ENCODE results near the gene MTREX.

MTREX gene

DNA sequence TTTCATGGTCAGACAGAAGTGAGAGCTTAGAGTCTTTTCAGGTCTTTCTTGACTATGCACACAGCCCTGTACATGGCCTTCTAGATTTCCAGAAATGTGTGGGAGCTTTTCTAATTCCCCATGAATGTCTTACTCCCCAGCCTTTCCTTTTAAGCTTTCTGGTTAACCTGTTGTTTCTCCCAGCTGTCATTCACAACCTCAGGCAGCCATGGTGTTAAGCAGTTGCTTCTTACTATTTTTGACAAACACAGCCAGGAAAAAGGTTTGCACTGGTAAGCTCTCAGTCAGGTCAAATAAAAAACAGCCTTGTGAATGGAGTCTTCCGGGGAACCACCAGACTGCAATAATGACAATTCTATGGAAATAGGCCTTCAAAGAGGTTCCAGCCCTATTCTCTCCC is 84.9 kb downstream of the MTREX start:
- Histone ChIP-seq H3K9me3 (ENCODE audit: control insufficient read depth in 2 of 2, low read length in 2 of 2) (peaks cover 0 to 6% of the 10 kb centered on the region in 2 donors), H3K36me3 (ENCODE audit: control insufficient read depth in 2 of 2, insufficient read depth in 2 of 2, low read length in 2 of 2) (peaks cover 2 to 20% of the 10 kb centered on the region in 2 donors), H3K4me3 (ENCODE audit: low read length in 2 of 2) (no peak overlapping the region), H3K27me3 (ENCODE audit: control insufficient read depth in 2 of 2, insufficient read depth in 2 of 2, low read length in 2 of 2) (no peaks in the 10 kb centered on the region), H3K9ac (ENCODE audit: low read depth in 1 of 2, low read length in 2 of 2) (no peak overlapping the region), H3K27ac (ENCODE audit: low read depth in 2 of 2, low read length in 2 of 2) (no peak overlapping the region), H3K4me1 (ENCODE audit: control insufficient read depth in 2 of 2, insufficient read depth in 2 of 2, low read length in 2 of 2) (peaks cover 13 to 21% of the 10 kb centered on the region in 2 donors)

DNA sequence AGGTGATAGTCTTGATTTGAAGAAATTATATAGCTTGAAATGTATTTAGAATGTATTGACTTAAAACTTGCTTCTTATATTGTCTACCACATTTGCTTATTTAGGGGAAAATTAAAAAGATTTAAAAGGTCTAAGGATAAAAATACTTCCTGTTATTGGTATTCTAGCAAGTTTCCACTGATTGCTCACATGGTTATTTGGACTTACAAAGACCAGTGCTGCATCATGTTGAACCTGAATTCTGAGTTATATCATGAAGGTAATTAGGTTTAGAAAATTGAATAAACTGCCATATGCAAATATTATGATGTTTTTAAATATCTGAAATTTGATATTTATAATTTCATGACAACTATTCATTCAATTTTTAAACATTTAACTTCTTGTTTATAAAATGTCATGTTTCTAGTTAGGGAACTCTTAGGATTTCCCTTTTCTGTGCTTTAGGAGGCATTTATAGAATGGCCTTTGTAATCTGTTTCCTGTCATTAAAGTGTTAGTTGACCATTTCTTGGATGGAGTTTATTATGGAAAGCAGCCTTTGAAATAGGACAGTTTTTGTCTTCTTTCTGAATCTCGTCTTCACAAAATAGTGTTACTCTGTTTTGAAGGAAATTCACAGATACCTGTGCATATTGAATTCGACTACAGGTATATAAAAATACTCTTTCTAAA is 85.8 kb downstream of the MTREX start:
- Histone ChIP-seq H3K4me1 (ENCODE audit: control insufficient read depth in 2 of 2, insufficient read depth in 2 of 2, low read length in 2 of 2) (peaks cover 13 to 21% of the 10 kb centered on the region in 2 donors), H3K27ac (ENCODE audit: low read depth in 2 of 2, low read length in 2 of 2) (no peak overlapping the region), H3K9me3 (ENCODE audit: control insufficient read depth in 2 of 2, low read length in 2 of 2) (peaks cover 0 to 6% of the 10 kb centered on the region in 2 donors), H3K4me3 (ENCODE audit: low read length in 2 of 2) (no peak overlapping the region), H3K36me3 (ENCODE audit: control insufficient read depth in 2 of 2, insufficient read depth in 2 of 2, low read length in 2 of 2) (peaks cover 4 to 12% of the 10 kb centered on the region in 2 donors), H3K27me3 (ENCODE audit: control insufficient read depth in 2 of 2, insufficient read depth in 2 of 2, low read length in 2 of 2) (no peaks in the 10 kb centered on the region), H3K9ac (ENCODE audit: low read depth in 1 of 2, low read length in 2 of 2) (no peak overlapping the region)

DNA sequence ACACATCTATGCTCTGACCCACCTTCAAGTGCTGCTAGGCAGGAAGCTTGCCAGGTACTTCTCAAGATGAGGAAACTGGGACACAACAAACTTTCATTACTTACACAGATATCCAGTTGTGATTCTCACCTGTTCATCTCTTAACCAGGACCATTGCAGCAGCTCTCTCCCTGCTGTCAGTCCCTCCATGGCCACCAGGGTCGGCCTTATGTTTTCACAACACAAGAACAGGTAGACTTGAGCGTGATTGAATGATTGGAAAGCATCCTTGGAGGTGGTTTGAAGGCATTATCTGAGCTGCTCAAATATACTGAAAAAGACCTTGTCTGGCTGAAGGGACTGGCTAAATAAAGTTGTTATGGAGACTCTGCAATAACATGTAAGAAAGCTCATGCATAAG is 94.4 kb downstream of the MTREX start:
- Histone ChIP-seq H3K4me3 (ENCODE audit: low read length in 2 of 2) (no peak overlapping the region), H3K27me3 (ENCODE audit: control insufficient read depth in 2 of 2, insufficient read depth in 2 of 2, low read length in 2 of 2) (no peaks in the 10 kb centered on the region), H3K27ac (ENCODE audit: low read depth in 2 of 2, low read length in 2 of 2) (no peak overlapping the region), H3K4me1 (ENCODE audit: control insufficient read depth in 2 of 2, insufficient read depth in 2 of 2, low read length in 2 of 2) (no peaks in the 10 kb centered on the region), H3K9ac (ENCODE audit: low read depth in 1 of 2, low read length in 2 of 2) (no peak overlapping the region), H3K36me3 (ENCODE audit: control insufficient read depth in 2 of 2, insufficient read depth in 2 of 2, low read length in 2 of 2) (peaks cover 35 to 42% of the 10 kb centered on the region in 2 donors), H3K9me3 (ENCODE audit: control insufficient read depth in 2 of 2, low read length in 2 of 2) (no peaks in the 10 kb centered on the region)

DNA sequence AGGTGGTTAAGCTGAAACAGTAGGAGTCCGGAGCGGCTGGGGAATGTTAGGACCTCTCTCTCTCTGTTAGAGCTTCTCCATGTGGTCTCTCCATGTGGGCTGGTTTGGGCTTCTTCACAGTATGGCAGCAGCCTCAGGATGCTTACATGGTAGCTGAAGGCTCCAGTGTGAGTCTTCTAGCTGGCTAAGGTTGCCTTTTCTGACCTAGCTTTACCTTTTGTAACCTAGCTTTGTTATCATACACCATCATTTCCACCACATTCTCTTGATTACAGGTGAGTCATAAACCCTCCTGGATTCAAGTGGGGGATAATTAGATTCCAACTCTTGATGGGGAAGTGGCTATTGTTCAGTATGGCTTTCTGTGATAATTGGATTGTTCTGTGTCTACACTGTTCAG is 98.5 kb downstream of the MTREX start:
- Histone ChIP-seq H3K4me1 (ENCODE audit: control insufficient read depth in 2 of 2, insufficient read depth in 2 of 2, low read length in 2 of 2) (peaks cover 0 to 3% of the 10 kb centered on the region in 2 donors), H3K9me3 (ENCODE audit: control insufficient read depth in 2 of 2, low read length in 2 of 2) (no peaks in the 10 kb centered on the region), H3K27me3 (ENCODE audit: control insufficient read depth in 2 of 2, insufficient read depth in 2 of 2, low read length in 2 of 2) (no peaks in the 10 kb centered on the region), H3K4me3 (ENCODE audit: low read length in 2 of 2) (no peak overlapping the region), H3K36me3 (ENCODE audit: control insufficient read depth in 2 of 2, insufficient read depth in 2 of 2, low read length in 2 of 2) (peaks cover 26 to 37% of the 10 kb centered on the region in 2 donors), H3K27ac (ENCODE audit: low read depth in 2 of 2, low read length in 2 of 2) (no peak overlapping the region), H3K9ac (ENCODE audit: low read depth in 1 of 2, low read length in 2 of 2) (no peak overlapping the region)

DNA sequence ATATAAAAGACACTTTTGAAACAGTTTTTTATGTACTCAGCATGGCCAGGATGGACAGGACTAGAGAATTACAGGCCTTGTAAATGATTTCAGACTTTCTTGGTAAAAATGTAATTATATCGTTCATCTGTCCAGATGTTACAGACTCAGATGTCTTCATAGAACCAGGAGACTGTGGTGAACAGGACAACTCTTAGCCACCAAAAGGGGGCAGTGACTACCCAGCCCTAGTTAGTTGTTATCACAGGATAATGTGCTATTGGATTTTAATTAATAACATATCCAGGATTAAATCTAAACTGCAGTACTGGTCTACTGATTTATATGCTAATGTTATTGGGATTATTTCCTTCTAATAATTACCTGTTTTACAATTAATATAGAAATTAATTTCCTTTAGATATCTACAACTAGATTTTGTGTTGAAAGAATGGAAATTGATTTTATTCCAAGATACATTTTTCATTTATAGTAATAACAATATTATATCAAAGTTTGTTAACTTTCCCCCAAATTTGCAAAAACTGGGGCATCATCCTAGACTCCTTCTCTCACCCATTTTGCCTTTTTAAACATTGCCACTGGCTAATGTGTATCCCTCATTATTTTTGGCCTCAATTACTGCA is 99.4 kb downstream of the MTREX start:
- H3K27ac ChIP-seq (ENCODE audit: low read depth in 2 of 2, low read length in 2 of 2) = no peak overlapping the region
- H3K36me3 ChIP-seq (ENCODE audit: control insufficient read depth in 2 of 2, insufficient read depth in 2 of 2, low read length in 2 of 2) = peaks cover 22 to 31% of the 10 kb centered on the region in 2 donors
- H3K9ac ChIP-seq (ENCODE audit: low read depth in 1 of 2, low read length in 2 of 2) = no peak overlapping the region
- no peak overlapping the region for H3K4me3 ChIP-seq (ENCODE audit: low read length in 2 of 2)
- no peaks in the 10 kb centered on the region for H3K9me3 ChIP-seq (ENCODE audit: control insufficient read depth in 2 of 2, low read length in 2 of 2)
- H3K4me1 ChIP-seq (ENCODE audit: control insufficient read depth in 2 of 2, insufficient read depth in 2 of 2, low read length in 2 of 2) = peaks cover 0 to 3% of the 10 kb centered on the region in 2 donors
- H3K27me3 ChIP-seq (ENCODE audit: control insufficient read depth in 2 of 2, insufficient read depth in 2 of 2, low read length in 2 of 2) = no peaks in the 10 kb centered on the region

DNA sequence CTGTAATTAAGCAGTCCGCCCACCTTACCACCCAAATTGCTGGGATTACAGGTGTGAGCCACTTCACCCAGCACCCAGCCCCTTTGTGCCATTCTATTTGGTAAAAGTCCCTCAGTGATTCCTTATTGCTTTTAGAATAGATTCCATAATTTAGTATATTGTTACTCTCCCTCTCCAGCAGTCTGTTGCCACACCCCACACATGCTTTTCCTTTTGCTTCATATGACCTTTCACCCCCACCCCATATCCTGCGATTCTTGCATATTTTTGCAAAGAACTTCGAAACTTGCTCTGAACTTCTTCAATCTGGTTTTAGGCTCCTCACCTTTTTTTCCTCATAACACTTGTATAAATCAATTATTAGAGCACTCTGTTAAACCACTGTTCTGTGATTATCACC is 100.2 kb downstream of the MTREX start:
- no peak overlapping the region for H3K4me3 ChIP-seq (ENCODE audit: low read length in 2 of 2)
- no peak overlapping the region for H3K27ac ChIP-seq (ENCODE audit: low read depth in 2 of 2, low read length in 2 of 2)
- no peak overlapping the region for H3K9ac ChIP-seq (ENCODE audit: low read depth in 1 of 2, low read length in 2 of 2)
- H3K9me3 ChIP-seq (ENCODE audit: control insufficient read depth in 2 of 2, low read length in 2 of 2) = no peaks in the 10 kb centered on the region
- no peaks in the 10 kb centered on the region for H3K27me3 ChIP-seq (ENCODE audit: control insufficient read depth in 2 of 2, insufficient read depth in 2 of 2, low read length in 2 of 2)
- peaks cover 21 to 28% of the 10 kb centered on the region in 2 donors for H3K36me3 ChIP-seq (ENCODE audit: control insufficient read depth in 2 of 2, insufficient read depth in 2 of 2, low read length in 2 of 2)
- H3K4me1 ChIP-seq (ENCODE audit: control insufficient read depth in 2 of 2, insufficient read depth in 2 of 2, low read length in 2 of 2) = peaks cover 0 to 3% of the 10 kb centered on the region in 2 donors

DNA sequence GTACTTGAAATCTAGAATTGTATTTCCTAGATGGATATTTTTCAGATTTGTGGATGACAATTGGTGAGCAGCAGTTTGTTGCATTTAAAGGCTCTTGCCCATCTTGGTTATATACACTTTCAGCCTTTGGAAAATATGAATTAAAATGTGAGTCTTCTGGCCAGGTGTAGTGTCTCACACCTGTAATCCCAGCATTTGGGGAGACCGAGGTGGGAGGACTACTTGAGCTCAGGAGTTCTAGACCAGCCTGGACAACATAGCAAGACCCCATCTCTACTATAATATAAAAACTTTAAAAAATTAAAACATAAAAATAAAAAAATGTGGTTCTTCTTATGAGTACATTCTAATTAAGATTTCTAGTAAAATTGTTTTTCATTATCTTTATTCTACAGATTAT is 102.0 kb downstream of the MTREX start:
- Histone ChIP-seq H3K36me3 (ENCODE audit: control insufficient read depth in 2 of 2, insufficient read depth in 2 of 2, low read length in 2 of 2) (peaks cover 15 to 20% of the 10 kb centered on the region in 2 donors), H3K27ac (ENCODE audit: low read depth in 2 of 2, low read length in 2 of 2) (no peak overlapping the region), H3K4me1 (ENCODE audit: control insufficient read depth in 2 of 2, insufficient read depth in 2 of 2, low read length in 2 of 2) (peaks cover 0 to 3% of the 10 kb centered on the region in 2 donors), H3K27me3 (ENCODE audit: control insufficient read depth in 2 of 2, insufficient read depth in 2 of 2, low read length in 2 of 2) (no peaks in the 10 kb centered on the region), H3K4me3 (ENCODE audit: low read length in 2 of 2) (no peak overlapping the region), H3K9me3 (ENCODE audit: control insufficient read depth in 2 of 2, low read length in 2 of 2) (no peaks in the 10 kb centered on the region), H3K9ac (ENCODE audit: low read depth in 1 of 2, low read length in 2 of 2) (no peak overlapping the region)

DNA sequence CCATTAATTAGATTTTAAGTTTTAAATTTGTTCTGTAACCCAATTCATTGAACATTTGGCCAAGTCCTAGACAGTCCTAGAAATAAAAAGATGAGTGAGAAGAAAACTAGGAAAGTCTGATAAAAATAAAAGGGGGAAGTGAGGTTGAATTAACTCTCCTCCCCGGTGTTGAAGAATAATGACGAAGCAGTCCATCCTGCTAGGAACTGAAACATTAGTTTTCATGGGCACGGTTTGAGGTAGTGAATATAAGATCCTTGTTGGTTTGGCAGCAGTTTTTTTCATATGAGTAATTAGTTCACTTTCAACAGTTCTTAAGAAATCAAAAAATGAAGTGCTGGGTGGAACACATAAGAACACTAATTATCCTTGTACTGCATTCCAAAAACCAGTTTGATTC is 103.1 kb downstream of the MTREX start:
- Histone ChIP-seq H3K9me3 (ENCODE audit: control insufficient read depth in 2 of 2, low read length in 2 of 2) (no peaks in the 10 kb centered on the region), H3K27me3 (ENCODE audit: control insufficient read depth in 2 of 2, insufficient read depth in 2 of 2, low read length in 2 of 2) (no peaks in the 10 kb centered on the region), H3K9ac (ENCODE audit: low read depth in 1 of 2, low read length in 2 of 2) (no peak overlapping the region), H3K4me3 (ENCODE audit: low read length in 2 of 2) (no peak overlapping the region), H3K27ac (ENCODE audit: low read depth in 2 of 2, low read length in 2 of 2) (no peak overlapping the region), H3K4me1 (ENCODE audit: control insufficient read depth in 2 of 2, insufficient read depth in 2 of 2, low read length in 2 of 2) (peaks cover 0 to 3% of the 10 kb centered on the region in 2 donors), H3K36me3 (ENCODE audit: control insufficient read depth in 2 of 2, insufficient read depth in 2 of 2, low read length in 2 of 2) (peaks cover 11 to 25% of the 10 kb centered on the region in 2 donors)

DNA sequence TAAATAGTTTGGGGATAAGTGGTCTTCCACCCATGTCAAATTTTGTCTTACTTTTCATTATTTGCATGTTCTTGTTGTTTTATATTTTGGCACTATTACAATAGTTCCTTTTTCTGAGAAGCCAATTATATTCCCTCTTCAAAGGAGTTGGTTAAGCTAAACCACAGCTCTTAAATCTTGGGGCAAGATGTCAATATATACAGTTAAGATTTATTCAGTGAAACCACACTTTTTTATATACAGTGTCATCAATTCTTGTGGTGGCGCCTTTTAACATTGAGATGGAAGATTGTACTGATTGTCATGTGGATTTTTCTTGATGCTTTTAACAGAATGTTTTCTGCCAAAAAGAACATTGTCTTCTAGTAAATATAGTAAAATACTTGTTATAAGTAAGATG is 104.1 kb downstream of the MTREX start:
- peaks cover 8 to 19% of the 10 kb centered on the region in 2 donors for H3K36me3 ChIP-seq (ENCODE audit: control insufficient read depth in 2 of 2, insufficient read depth in 2 of 2, low read length in 2 of 2)
- H3K9me3 ChIP-seq (ENCODE audit: control insufficient read depth in 2 of 2, low read length in 2 of 2) = no peaks in the 10 kb centered on the region
- no peaks in the 10 kb centered on the region for H3K27me3 ChIP-seq (ENCODE audit: control insufficient read depth in 2 of 2, insufficient read depth in 2 of 2, low read length in 2 of 2)
- peaks cover 0 to 3% of the 10 kb centered on the region in 2 donors for H3K4me1 ChIP-seq (ENCODE audit: control insufficient read depth in 2 of 2, insufficient read depth in 2 of 2, low read length in 2 of 2)
- no peak overlapping the region for H3K4me3 ChIP-seq (ENCODE audit: low read length in 2 of 2)
- no peak overlapping the region for H3K27ac ChIP-seq (ENCODE audit: low read depth in 2 of 2, low read length in 2 of 2)
- no peak overlapping the region for H3K9ac ChIP-seq (ENCODE audit: low read depth in 1 of 2, low read length in 2 of 2)

DNA sequence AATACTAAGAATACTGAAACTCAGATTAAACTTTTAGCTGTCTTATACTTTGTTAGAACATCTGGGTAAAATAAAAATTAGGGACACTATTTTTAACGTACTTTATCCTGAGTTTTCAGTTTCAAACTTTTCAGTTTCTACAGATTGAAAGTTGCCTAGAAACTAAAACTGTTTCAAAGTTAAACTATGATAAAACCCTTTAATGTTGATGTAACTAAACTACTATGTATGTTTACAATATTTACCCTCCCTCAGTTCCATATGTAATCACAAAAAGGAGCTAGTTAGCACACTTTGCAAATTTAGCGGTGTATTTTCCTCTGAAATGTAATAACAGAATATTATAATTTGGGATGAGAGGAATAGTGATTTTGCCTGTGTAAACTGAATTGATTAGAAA is 105.9 kb downstream of the MTREX start:
- Histone ChIP-seq H3K9me3 (ENCODE audit: control insufficient read depth in 2 of 2, low read length in 2 of 2) (no peaks in the 10 kb centered on the region), H3K9ac (ENCODE audit: low read depth in 1 of 2, low read length in 2 of 2) (no peak overlapping the region), H3K36me3 (ENCODE audit: control insufficient read depth in 2 of 2, insufficient read depth in 2 of 2, low read length in 2 of 2) (peaks cover 13 to 19% of the 10 kb centered on the region in 2 donors), H3K27ac (ENCODE audit: low read depth in 2 of 2, low read length in 2 of 2) (no peak overlapping the region), H3K4me3 (ENCODE audit: low read length in 2 of 2) (no peak overlapping the region), H3K4me1 (ENCODE audit: control insufficient read depth in 2 of 2, insufficient read depth in 2 of 2, low read length in 2 of 2) (peaks cover 0 to under 1% of the 10 kb centered on the region in 2 donors), H3K27me3 (ENCODE audit: control insufficient read depth in 2 of 2, insufficient read depth in 2 of 2, low read length in 2 of 2) (no peaks in the 10 kb centered on the region)

Data from mucosa of rectum (tissue), 2 donors.